GM20431 (cell line): ENCODE measurements around the gene LEFTY2.

Source experiments
- in situ Hi-C: fragments of 300-500 bp; cut with MseI, MboI; formaldehyde crosslinking; loops from one replicate; pipeline ENCODE4 v1.15.0; 2020; ENCODE audit warnings: low sequenced_read_pairs; ENCODE audit not compliant: unreplicated experiment

LEFTY2 gene

GRCh38 chr1:225941187-225941941, at the start of gene LEFTY2:
Gene LEFTY2 (minus strand): TSS chr1:225941220. CDS start chr1:225941140, 80 bp downstream.
- in situ Hi-C loops: no loop called here

- in situ Hi-C loops: no loop called here
Observed at GRCh38 chr1:225987491-225988316, 46.7 kb upstream of the LEFTY2 start.

DNA sequence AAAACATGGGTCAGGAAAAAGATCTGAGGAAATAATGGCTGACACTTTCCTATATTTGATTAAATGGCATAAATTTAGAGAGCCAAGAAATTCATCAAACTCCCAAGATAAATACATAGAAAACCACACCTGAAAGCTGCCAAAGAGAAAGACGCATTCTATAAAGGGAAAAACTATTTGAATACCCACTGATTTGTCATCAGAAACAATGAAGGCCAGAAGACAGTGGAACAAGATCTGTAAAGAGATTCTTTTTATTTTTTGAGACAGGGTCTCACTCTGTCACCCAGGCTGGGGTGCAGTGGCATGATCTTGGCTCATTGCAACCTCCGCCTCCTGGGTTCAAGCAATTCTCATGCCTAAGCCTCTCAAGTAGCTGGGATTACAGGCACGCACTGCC, 40.7 kb upstream of the LEFTY2 start:
- in situ Hi-C loops: no loop called here

GRCh38 chr1:225980005-225980836, 39.2 kb upstream of the LEFTY2 start:
- in situ Hi-C loops: no loop called here

GRCh38 chr1:225979421-225979820, 38.4 kb upstream of the LEFTY2 start:
- in situ Hi-C loops: loop anchor here (10.0 kb wide), 1 partner anchor 505 kb away; no protein-coding TSS in a partner anchor

DNA sequence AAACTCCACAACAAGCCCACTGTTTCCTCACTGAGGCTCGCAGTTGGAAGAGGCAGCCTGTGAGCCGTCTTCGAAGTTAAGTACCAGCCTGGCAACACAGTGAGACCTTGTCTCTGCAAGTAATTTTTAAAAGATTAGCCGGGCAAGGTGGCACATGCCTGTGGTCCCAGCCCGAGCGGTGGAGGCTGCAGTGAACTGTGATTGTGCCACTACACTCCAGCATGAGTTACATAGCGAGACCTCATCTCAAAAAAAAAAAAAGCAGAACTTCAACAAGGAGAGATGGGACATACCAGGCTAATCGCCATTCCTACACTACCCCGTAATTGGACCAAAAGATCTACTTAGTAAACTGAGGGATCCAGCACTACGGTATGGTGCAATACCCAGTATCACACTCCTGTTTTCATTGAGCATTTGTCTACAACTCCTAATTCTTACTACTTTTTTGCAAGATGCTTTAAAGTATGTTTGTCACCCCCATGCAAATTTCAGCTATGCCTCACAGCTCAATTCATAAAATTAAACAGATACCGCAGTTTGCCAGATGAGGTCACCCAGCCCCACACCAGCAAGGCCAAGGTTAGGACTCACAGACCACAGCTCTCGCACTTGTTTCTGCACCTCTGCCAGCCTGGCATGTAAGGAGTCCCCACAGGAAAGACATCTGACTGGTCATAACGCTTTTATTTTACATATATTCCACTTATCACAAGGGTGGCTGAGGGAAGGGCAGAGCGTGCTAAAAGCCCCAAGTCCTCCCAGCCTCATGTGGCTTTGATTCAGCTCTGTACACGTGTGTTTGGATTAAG, 37.1 kb upstream of the LEFTY2 start:
- in situ Hi-C loops: loop anchor here (10.0 kb wide), 1 partner anchor 503 kb away; no protein-coding TSS in a partner anchor

- in situ Hi-C loops: loop anchor here (10.0 kb wide), 1 partner anchor 500 kb away; no protein-coding TSS in a partner anchor
Observed at GRCh38 chr1:225975146-225975545, 34.1 kb upstream of the LEFTY2 start.

GRCh38 chr1:225974454-225974853, 33.4 kb upstream of the LEFTY2 start:
- in situ Hi-C loops: loop anchor here (10.0 kb wide), 1 partner anchor 500 kb away; no protein-coding TSS in a partner anchor

DNA sequence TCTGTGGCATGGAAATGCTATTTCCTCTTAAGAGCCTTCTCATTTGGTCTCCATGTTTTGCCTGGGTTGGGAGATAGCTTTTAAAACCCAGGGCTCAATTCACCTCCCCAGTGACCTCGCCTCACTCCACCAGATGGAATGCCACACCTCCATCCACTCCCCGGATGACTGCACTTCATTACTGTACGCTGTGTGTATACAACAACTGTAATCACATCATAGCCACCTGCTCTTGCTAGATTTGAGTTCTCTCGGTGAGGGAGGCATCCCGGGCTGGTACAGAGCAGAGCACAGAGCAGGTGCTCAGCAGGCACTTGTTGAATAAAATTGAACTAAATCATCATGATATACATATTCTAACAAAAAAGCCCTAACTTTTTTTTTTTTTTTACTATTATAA, 32.1 kb upstream of the LEFTY2 start:
- in situ Hi-C loops: loop anchor here (10.0 kb wide), 1 partner anchor 498 kb away; no protein-coding TSS in a partner anchor

- in situ Hi-C loops: loop anchor here (10.0 kb wide), 1 partner anchor 498 kb away; no protein-coding TSS in a partner anchor
Observed at GRCh38 chr1:225972344-225973152, 31.5 kb upstream of the LEFTY2 start.

DNA sequence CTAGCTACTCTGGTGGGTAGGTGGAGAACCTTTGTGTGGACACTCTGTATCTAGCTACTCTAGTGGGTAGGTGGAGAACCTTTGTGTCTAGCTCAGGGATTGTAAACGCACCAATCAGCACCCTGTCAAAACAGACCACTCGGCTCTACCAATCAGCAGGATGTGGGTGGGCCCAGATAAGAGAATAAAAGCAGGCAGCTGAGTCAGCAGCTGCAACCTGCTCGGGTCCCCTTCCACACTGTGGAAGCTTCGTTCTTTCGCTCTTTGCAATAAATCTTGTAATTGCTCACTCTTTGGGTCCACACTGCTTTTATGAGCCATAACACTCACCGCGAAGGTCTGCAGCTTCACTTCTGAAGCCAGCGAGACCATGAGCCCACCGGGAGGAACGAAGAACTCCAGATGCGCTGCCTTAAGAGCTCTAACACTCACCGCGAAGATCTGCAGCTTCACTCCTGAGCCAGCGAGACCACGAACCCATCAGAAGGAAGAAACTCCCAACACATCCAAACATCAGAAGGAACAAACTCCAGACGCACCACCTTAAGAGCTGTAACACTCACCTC, 29.7 kb upstream of the LEFTY2 start:
- in situ Hi-C loops: loop anchor here (10.0 kb wide), 1 partner anchor 496 kb away; no protein-coding TSS in a partner anchor

GRCh38 chr1:225969751-225970150, 28.7 kb upstream of the LEFTY2 start:
- in situ Hi-C loops: loop anchor here (10.0 kb wide), 1 partner anchor 495 kb away; no protein-coding TSS in a partner anchor

DNA sequence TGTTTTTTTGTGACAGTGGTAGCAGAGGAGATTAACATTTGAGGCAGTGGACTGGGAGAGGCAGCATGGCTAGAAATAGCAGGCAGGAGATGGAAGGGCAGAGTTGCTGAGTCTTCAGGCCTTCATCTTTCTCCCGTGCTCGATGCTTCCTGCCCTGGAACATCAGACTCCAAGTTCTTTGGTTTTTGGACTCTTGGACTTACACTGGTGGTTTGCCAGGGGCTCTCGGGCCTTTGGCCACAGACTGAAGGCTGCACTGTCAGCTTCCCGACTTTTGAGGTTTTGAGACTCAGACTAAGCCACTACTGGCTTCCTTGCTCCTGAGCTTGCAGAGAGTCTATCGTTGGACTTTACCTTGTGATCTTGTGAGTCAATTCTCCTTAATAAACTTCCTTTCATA, 24.2 kb upstream of the LEFTY2 start:
- in situ Hi-C loops: no loop called here

GRCh38 chr1:225963735-225964530, 22.9 kb upstream of the LEFTY2 start:
- in situ Hi-C loops: no loop called here

DNA sequence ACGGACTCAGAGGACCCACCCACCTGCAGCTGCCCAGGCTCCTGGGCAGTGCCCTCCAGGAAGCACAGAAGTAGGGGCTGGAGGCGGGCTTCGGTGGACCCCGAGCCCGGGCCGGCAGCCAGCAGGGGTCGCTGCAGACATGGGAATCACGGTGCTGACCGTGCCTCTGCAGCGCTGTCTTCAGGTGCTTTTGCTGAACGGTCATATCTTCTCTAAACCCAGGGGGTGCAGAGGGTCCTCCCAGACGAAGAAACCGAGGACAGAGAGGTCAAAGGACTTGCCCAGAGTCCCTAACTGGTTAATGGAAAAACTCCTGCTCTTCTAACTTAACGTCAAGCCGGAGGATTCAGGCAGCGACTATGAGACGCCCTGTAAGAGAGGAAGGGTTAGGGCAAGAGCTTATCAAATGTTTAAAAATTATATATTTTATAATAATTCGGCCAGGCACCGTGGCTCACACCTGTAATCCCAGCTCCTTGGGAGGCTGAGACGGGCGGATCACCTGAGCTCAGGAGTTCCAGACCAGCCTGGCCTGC, 21.5 kb upstream of the LEFTY2 start:
- in situ Hi-C loops: no loop called here

DNA sequence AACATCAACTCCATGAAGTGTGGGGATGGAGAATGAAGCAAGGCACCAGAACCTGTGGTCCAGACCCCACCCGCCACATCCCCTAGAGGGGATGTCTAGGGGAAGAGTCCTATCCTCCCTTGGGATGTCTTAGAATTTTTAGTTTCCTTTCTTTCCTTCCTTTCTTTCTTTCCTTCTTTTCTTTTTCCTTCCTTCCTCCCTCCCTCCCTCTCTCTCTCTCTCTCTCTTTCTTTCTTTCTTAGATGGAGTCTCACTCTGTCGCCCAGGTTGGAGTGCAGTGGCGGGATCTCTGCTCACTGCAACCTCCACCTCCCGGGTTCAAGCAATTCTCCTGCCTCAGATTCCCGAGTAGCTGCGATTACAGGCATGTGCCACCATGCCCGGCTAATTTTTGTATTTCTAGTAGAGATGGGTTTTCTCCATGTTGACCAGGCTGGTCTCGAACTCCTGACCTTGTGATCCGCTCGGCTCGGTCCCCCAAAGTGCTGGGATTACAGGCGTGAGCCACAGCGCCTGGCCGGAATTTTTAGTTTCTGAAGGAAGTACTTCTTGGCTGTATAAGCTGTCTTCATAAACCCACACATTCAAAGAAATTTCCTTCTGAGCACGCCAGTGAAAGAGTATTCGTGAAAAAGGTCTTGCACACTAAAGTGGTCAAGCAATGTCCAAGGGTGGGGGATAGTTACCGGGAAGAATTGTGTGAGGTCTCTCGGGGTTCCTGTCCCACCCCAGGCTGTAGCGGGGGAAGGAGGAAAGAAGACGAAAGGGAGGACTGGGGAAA, 20.8 kb upstream of the LEFTY2 start:
- in situ Hi-C loops: no loop called here
